Epithelial cell of proximal tubule (primary cell): ENCODE results near the gene TMEM86A. TPM values are rescaled to one million over a fixed set of nuclear protein-coding genes. Genes with fewer than 3 reads are reported as not detected.

Experiments
- DNase-seq: peaks from one replicate; pipeline ENCODE4 v3.0.0-alpha.2; 2011; ENCODE audit warnings: low read depth
- H3K4me3 ChIP-seq: 2 replicates; pipeline ENCODE4 v1.5.1; 2011; ENCODE audit warnings: low read depth, mild to moderate bottlenecking, low read length
- CTCF ChIP-seq: conservative IDR thresholded peaks from 2 replicates; pipeline ENCODE4 v1.5.1; 2012; ENCODE audit warnings: low read depth, mild to moderate bottlenecking, low read length
- total RNA-seq: library from RNA; depleted of rRNA; stranded (reverse); fragments of >200 nt; gene quantifications from 2 replicates; pipeline ENCODE4 v1.2.3, GENCODE V29; 2015

Gene TMEM86A
- total RNA-seq, 1 donor from 2014 or later: 0.92 TPM

- no peak for DNase-seq
- H3K4me3 ChIP-seq: no peak overlapping the region
These were observed 5.4 kb upstream of the TMEM86A start for GRCh38 chr11:18692941-18693760.

GRCh38 chr11:18696638-18697225 is 1.8 kb upstream of the TMEM86A start:
- peak; percentile 41 for DNase-seq
- no peak overlapping the region for H3K4me3 ChIP-seq
- TF ChIP-seq CTCF: no peak

More at GRCh38 chr11:18692941-18693760, 5.4 kb upstream of the TMEM86A start:
- TF ChIP-seq CTCF: no peak

GRCh38 chr11:18697576-18697975 is 1.0 kb upstream of the TMEM86A start:
- no peak overlapping the region for H3K4me3 ChIP-seq
- no peak for DNase-seq
- no peak for TF ChIP-seq CTCF

GRCh38 chr11:18699269-18699596 is 654 bp downstream of the TMEM86A start:
- H3K4me3 ChIP-seq: peak overlapping the region; percentile 60
- TF ChIP-seq CTCF: no peak
- no peak for DNase-seq

- TF ChIP-seq CTCF: no peak
- no peak for DNase-seq
- H3K4me3 ChIP-seq: peak overlapping the region; percentile 60
These were observed 1.3 kb downstream of the TMEM86A start for GRCh38 chr11:18699848-18700261.

GRCh38 chr11:18700375-18700774 is 1.8 kb downstream of the TMEM86A start:
- TF ChIP-seq CTCF: no peak
- H3K4me3 ChIP-seq: no peak overlapping the region
- DNase-seq: no peak
